WTC11 (cell line): ENCODE measurements around the gene ROBO2.

Source experiments
- CBFB ChIP-seq: sonication (generic); formaldehyde crosslinking; IDR thresholded peaks from 2 replicates; pipeline ENCODE4 v1.8.1; 2022; ENCODE audit warnings: mild to moderate bottlenecking, low read depth, missing genetic modification reagents
- CREB1 ChIP-seq: sonication (generic); formaldehyde crosslinking; IDR thresholded peaks from 2 replicates; pipeline ENCODE4 v1.8.0; 2023; ENCODE audit warnings: mild to moderate bottlenecking, missing genetic modification reagents
- ETV6 ChIP-seq: sonication (generic); formaldehyde crosslinking; IDR thresholded peaks from 2 replicates; pipeline ENCODE4 v1.8.1; 2022; ENCODE audit warnings: mild to moderate bottlenecking, missing genetic modification reagents
- JAZF1 ChIP-seq: fragments of 250-450 bp; sonication (Bioruptor Pico); IDR thresholded peaks from 2 replicates; pipeline ENCODE4 v1.9.0; 2021; ENCODE audit warnings: moderate library complexity, mild to moderate bottlenecking, inconsistent platforms
- NR2C2 ChIP-seq: sonication (generic); formaldehyde crosslinking; IDR thresholded peaks from 2 replicates; pipeline ENCODE4 v1.8.0; 2022; ENCODE audit warnings: mild to moderate bottlenecking, missing genetic modification reagents
- TEAD1 ChIP-seq: sonication (generic); formaldehyde crosslinking; IDR thresholded peaks from 2 replicates; pipeline ENCODE4 v1.8.0; 2022; ENCODE audit warnings: mild to moderate bottlenecking, missing genetic modification reagents
- TEAD4 ChIP-seq: sonication (generic); formaldehyde crosslinking; IDR thresholded peaks from 2 replicates; pipeline ENCODE4 v1.8.0; 2022; ENCODE audit warnings: mild to moderate bottlenecking, missing genetic modification reagents
- ZNF121 ChIP-seq: sonication (generic); formaldehyde crosslinking; IDR thresholded peaks from 2 replicates; pipeline ENCODE4 v1.8.0; 2023; ENCODE audit warnings: missing genetic modification reagents
- ZNF317 ChIP-seq: sonication (generic); formaldehyde crosslinking; IDR thresholded peaks from 2 replicates; pipeline ENCODE4 v1.8.1; 2023; ENCODE audit warnings: low read depth, mild to moderate bottlenecking, moderate library complexity, missing genetic modification reagents, borderline replicate concordance
- TF ChIP-seq, protein P1 (sequence below): fragments of 200-600 bp; IDR thresholded peaks from 2 replicates; pipeline ENCODE4 v1.8.0; 2022; ENCODE audit warnings: antibody characterized with exemption
- TF ChIP-seq, protein P2 (sequence below): sonication (generic); formaldehyde crosslinking; IDR thresholded peaks from 2 replicates; pipeline ENCODE4 v1.8.1; 2022; ENCODE audit warnings: mild to moderate bottlenecking, missing genetic modification reagents, moderate library complexity, borderline replicate concordance
- TF ChIP-seq, protein P3 (sequence below): sonication (generic); formaldehyde crosslinking; conservative IDR thresholded peaks from 2 replicates; pipeline ENCODE4 v1.8.1; 2022; ENCODE audit warnings: mild to moderate bottlenecking, missing genetic modification reagents
- TF ChIP-seq, protein P4 (sequence below): sonication (generic); formaldehyde crosslinking; IDR thresholded peaks from 2 replicates; pipeline ENCODE4 v1.8.1; 2022; ENCODE audit warnings: mild to moderate bottlenecking, moderate library complexity, missing genetic modification reagents

DNA sequence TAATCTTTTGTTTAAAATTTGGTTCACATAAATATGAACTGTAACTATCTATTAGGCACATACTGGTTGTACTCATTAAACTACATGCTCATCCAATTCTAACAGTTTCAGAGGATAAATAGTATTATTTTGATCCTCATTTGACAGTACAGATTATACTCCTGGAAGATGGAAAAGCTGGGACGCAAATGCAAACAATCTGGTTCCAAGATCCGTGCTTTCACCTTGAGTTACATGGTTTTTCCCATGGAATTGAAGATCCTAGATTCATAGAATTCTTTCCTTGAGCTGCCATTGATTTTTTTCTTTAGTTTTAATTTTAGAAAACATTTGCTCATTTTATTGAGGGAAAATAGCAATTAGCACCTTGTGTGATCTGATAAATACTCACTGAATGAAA, 285.8 kb downstream of the ROBO2 start:
- TF ChIP-seq, protein P1, sequence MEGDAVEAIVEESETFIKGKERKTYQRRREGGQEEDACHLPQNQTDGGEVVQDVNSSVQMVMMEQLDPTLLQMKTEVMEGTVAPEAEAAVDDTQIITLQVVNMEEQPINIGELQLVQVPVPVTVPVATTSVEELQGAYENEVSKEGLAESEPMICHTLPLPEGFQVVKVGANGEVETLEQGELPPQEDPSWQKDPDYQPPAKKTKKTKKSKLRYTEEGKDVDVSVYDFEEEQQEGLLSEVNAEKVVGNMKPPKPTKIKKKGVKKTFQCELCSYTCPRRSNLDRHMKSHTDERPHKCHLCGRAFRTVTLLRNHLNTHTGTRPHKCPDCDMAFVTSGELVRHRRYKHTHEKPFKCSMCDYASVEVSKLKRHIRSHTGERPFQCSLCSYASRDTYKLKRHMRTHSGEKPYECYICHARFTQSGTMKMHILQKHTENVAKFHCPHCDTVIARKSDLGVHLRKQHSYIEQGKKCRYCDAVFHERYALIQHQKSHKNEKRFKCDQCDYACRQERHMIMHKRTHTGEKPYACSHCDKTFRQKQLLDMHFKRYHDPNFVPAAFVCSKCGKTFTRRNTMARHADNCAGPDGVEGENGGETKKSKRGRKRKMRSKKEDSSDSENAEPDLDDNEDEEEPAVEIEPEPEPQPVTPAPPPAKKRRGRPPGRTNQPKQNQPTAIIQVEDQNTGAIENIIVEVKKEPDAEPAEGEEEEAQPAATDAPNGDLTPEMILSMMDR = no peak
- TF ChIP-seq NR2C2 (CRISPR knock-in tag) (no peak), ZNF317 (CRISPR knock-in tag) (no peak), CREB1 (no peak), ETV6 (CRISPR knock-in tag) (no peak), JAZF1 (no peak), ZNF121 (CRISPR knock-in tag) (no peak), TEAD1 (CRISPR knock-in tag) (no peak), CBFB (CRISPR knock-in tag) (no peak), TEAD4 (CRISPR knock-in tag) (no peak)
- TF ChIP-seq, protein P2, sequence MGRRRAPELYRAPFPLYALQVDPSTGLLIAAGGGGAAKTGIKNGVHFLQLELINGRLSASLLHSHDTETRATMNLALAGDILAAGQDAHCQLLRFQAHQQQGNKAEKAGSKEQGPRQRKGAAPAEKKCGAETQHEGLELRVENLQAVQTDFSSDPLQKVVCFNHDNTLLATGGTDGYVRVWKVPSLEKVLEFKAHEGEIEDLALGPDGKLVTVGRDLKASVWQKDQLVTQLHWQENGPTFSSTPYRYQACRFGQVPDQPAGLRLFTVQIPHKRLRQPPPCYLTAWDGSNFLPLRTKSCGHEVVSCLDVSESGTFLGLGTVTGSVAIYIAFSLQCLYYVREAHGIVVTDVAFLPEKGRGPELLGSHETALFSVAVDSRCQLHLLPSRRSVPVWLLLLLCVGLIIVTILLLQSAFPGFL (CRISPR knock-in tag) = no peak
- TF ChIP-seq, protein P3, sequence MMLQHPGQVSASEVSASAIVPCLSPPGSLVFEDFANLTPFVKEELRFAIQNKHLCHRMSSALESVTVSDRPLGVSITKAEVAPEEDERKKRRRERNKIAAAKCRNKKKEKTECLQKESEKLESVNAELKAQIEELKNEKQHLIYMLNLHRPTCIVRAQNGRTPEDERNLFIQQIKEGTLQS (CRISPR knock-in tag) = no peak
- TF ChIP-seq, protein P4, sequence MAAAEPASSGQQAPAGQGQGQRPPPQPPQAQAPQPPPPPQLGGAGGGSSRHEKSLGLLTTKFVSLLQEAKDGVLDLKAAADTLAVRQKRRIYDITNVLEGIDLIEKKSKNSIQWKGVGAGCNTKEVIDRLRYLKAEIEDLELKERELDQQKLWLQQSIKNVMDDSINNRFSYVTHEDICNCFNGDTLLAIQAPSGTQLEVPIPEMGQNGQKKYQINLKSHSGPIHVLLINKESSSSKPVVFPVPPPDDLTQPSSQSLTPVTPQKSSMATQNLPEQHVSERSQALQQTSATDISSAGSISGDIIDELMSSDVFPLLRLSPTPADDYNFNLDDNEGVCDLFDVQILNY (CRISPR knock-in tag) = no peak
